ENCODE measurements around the gene VCAN.

Gene VCAN

GRCh38 chr5:83608122-83608521 is 136.6 kb downstream of the VCAN start:
- H3K9me3 ChIP-seq (ENCODE audit: control insufficient read depth, insufficient read depth, low read length), result no peaks in the 10 kb centered on the region

GRCh38 chr5:83614841-83615240 is 143.3 kb downstream of the VCAN start:
- Histone ChIP-seq H3K4me1 (ENCODE audit: insufficient read depth, low read length) (no peaks in the 10 kb centered on the region), H3K36me3 (ENCODE audit: insufficient read depth, low read length) (no peaks in the 10 kb centered on the region), H3K9ac (ENCODE audit: low read depth, low read length) (no peak overlapping the region), H3K9me3 (ENCODE audit: control insufficient read depth, insufficient read depth, low read length) (no peaks in the 10 kb centered on the region)

More at GRCh38 chr5:83608122-83608521, 136.6 kb downstream of the VCAN start:
- H3K4me1 ChIP-seq (ENCODE audit: insufficient read depth, low read length), result no peaks in the 10 kb centered on the region
- H3K36me3 ChIP-seq (ENCODE audit: insufficient read depth, low read length), result no peaks in the 10 kb centered on the region
- H3K9ac ChIP-seq (ENCODE audit: low read depth, low read length), result no peak overlapping the region

- H3K9ac ChIP-seq (ENCODE audit: low read depth, low read length), result no peak overlapping the region
- H3K36me3 ChIP-seq (ENCODE audit: insufficient read depth, low read length), result no peaks in the 10 kb centered on the region
- no peaks in the 10 kb centered on the region for H3K4me1 ChIP-seq (ENCODE audit: insufficient read depth, low read length)
- H3K9me3 ChIP-seq (ENCODE audit: control insufficient read depth, insufficient read depth, low read length), result no peaks in the 10 kb centered on the region
These were observed 156.8 kb downstream of the VCAN start for GRCh38 chr5:83628360-83628759.
